ENCODE data around the gene KRT16.
A peak's percentile ranks its signal among the peaks of the same experiment; 100 is the strongest.
"Not testable (repeated sequence)": the region's sequence is repeated elsewhere in the genome, so short reads cannot be mapped to it uniquely, and the experiment has no call there.

Gene KRT16

DNA sequence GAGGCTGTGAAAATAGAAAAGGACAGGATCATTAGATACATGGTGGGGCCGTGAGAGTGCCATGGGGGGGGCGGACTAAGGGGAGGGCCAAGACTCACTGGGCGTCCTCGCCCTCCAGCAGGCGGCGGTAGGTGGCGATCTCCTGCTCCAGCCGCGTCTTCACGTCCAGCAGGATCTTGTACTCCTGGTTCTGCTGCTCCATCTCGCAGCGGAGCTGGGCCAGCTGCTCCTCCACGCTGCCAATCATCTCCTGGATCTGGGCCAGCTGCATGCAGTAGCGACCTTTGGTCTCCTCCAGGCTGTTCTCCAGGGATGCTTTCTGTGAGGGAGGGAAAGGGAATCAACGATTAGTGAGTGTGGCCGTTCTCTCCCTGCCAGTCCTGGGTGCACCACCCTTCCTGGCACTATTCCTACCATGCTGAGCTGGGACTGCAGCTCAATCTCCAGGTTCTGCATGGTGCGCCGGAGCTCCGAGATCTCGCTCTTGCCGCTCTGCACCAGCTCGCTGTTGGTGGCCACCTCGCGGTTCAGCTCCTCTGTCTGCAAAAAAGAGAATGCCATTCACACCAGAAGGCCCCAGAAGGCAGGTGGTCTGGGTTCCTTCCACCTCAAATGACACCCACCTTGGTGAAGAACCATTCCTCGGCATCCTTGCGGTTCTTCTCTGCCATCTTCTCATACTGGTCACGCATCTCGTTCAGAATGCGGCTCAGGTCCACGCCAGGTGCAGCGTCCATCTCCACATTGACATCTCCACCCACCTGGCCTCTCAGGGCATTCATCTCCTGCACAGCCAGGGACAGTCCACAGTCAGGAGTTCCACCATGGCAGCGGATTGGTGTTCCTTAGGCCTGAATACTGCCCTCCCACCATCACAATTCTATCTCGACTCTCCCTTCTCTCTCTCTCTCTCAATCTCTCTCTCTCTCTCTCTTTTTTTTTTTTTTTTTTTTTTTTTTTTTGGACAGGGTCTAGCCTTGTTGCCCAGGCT is 29.1 kb downstream of the KRT16 start:
- no peak for DNase-seq (ENCODE audit: low read depth)

GRCh38 chr17:41582061-41582968 is 30.3 kb downstream of the KRT16 start:
- DNase-seq (ENCODE audit: low read depth): not testable (repeated sequence)

DNA sequence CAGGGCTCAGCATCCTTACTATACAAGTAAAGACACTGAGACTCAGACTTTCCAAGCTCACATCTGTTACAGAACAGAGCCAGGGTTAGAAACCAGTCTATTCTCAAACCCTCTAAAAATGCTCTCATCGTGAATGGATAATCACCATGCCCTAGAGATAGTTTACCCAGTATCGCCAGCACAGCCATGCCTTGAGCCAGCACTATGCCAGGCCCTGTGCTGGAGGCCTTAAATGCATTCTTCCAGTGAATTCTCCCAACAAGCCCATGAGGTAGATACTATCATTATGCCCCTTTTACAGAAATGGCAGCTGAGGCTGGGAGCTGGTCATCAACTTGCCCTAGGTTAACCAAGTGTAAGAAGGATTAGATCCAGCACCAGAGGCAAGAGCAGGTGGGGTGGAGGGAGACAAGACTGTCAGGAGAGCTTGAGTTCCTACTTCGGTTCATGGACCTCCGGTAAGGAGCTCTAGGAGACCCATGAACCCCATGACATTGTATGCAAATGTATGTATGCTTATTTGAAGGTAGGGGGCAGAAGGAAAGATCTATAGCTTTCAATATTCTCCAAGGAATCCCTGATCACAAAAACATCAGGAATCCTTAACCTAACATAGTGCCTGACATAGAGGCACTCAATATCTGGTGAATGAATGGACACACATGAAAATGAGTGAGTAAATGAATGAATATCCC is 31.1 kb downstream of the KRT16 start:
- no peak for DNase-seq (ENCODE audit: low read depth)

DNA sequence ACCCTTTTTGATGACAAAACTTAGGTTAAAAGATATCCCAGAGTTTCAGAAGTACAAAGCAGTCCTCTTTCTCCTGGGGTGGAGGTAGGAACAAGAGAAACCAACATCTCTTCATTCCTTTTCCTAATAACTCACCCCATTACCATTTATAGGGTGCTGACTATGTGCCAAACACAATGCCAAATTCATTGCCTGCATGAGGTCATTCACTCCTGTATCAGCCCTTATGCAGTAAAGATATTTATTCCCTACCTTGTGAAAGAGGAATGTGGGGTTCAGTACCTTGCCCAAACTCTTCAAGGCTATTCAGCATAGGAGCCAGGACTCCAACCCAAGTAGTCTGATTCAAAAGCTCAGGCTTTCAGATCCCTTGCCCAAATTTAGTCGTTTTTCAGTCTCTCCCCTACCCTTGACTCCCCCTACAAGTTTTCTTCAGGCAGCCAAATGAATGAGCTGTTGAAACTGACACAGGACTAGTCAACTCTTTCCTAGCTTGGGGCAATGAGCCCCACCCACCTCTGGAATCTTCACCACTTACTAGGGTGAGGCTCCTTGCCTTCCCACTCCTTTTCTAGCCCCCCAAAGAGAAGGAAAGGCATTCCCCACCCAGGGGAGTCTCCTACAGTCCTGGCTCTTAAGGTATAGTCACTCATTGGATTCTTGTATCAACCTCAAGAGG is 31.7 kb downstream of the KRT16 start:
- DNase-seq (ENCODE audit: low read depth): no peak

- DNase-seq (ENCODE audit: low read depth): no peak
Observed at GRCh38 chr17:41580244-41580575, 32.4 kb downstream of the KRT16 start.

- peak; percentile 61 for DNase-seq (ENCODE audit: low read depth)
Observed at GRCh38 chr17:41579484-41580243, 32.9 kb downstream of the KRT16 start.

DNA sequence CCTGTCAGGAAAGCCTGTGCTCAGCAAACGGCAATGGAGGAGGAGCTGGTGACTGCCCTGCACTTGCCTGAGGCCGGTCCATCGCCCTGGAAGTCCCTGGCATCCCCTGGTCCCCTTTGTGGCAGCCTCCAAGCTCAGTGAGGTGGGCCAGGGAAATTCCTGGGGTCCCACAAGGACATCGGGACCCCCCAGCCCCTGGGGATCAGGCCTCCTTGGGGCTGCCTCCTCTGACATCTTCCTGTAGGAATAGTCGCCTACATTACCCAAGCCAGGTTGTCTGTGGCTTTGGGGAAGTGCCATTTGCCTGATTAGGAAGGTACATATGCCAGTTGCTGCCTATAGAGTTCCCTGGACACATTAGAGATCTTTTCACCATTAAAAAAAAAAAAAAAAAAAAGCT is 33.6 kb downstream of the KRT16 start:
- no peak for DNase-seq (ENCODE audit: low read depth)

DNA sequence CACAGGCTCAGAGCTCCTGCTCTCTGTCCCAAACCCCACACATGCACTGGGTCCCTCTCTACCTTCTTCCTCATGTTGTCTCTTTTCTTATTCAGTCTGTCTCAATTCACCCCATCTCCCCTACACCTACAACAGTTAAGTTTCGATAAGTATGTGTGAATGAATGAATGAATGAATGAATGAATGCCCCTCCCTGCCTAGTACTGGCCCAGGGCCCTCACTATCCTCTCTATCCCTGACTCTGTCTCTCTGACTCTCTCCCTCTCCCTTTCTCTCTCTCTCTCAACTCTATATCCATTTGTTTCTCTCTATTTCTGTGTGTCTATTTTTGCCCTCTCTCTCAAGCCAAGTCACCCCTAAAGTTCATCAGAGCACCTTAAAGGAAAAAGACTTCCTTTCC is 34.0 kb downstream of the KRT16 start:
- DNase-seq (ENCODE audit: low read depth): no peak

GRCh38 chr17:41576740-41577139 is 35.8 kb downstream of the KRT16 start:
- DNase-seq (ENCODE audit: low read depth): not testable (repeated sequence)

- no peak for DNase-seq (ENCODE audit: low read depth)
Observed at GRCh38 chr17:41575336-41575735, 37.2 kb downstream of the KRT16 start.

DNA sequence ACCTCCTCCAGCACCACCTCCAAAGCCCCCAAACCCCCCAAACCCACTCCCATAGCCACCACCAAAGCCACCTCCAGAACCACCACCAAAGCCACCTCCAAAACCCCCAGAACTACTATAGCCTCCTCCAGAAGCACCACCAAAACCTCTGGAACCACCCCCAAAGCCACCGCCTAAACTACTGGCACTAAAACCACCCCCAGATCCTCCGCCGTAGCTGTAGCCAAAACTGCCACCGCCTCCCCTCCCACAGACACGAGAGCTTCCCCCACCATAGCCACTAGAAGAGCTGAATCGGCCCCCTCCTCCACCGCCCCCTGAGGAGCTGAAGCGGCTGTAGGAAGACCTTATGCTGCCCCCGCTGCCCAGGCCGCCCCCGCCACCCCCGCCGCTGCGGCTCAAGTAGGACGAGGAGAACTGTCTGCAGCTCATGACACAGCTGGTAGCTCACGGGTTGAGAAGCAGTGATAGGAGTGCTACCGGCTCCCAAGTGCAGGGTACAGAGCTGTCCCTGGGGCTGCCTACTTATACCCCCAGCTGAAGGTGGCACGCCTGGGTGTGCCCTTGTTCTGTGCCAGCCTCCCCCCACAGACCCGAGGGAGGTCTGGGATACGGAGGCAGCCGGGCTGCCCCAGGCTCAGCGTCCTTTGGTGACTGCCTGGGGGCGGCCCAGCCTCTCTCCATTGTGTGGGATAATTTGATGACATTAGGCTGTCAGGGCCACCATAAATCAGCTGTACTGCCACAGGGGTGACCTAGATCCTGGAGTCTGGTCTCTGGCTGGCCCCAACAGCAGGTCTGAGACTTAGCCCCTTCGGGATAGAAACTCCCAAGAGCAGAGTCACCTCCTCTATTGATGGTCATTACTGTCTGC is 40.8 kb downstream of the KRT16 start, which contains the start of gene KRT9:
TSS of gene KRT9 (minus strand) at position 499 of the 874 bp plus-strand sequence. CDS start at position 432, 67 bp downstream.
- DNase-seq (ENCODE audit: low read depth): no peak

GRCh38 chr17:41567317-41567716 is 45.2 kb downstream of the KRT16 start:
- no peak for DNase-seq (ENCODE audit: low read depth)

DNA sequence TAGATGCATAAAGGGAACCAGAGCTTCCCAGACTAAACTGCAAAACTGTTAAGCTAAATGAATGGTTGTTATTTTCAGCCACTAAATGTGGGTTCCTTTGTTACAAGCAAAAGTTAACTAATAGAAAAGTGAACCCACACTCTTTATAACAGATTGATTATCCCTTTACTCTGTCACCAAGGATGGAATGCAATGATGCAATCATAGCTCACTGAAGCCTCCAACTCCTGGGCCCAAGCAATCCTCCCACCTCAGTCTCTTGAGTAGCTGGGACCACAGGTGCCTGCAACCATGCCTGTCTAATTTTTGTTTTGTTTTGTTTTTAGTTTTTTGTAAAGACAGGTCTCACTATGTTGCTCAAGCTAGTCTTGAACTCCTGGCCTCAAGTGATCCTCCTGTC is 47.2 kb downstream of the KRT16 start:
- no peak for DNase-seq (ENCODE audit: low read depth)

DNA sequence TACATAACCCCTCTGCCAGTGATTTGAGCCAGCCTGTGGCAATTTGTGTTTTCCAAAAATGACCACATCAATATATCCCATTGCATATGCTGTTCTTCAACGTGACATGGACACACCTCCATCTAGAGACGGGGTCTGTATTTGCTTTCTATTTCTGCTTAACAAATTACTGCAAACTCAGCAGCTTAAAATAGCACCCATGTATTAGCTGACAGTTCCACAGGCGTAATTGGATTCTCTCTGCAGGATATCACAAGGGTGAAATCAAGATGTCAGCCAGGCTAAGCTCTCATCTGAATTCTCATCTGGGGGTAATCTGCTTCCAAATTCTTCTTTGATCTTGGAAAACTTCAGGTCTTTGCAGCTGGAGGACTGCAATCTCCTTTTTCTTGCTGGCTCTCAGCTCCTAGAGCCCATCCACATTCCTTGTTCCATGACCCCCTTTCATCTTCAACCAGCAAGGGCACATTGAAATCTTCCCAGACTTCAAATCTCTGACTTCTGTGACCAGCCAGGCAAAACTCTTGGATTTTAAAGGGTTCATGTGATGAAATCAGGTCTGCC is 48.9 kb downstream of the KRT16 start:
- no peak for DNase-seq (ENCODE audit: low read depth)

- DNase-seq (ENCODE audit: low read depth): no peak
Observed at GRCh38 chr17:41561554-41561953, 51.0 kb downstream of the KRT16 start.
